Activated T-helper 17 cell treated with anti-CD3 and anti-CD28 coated beads, Interleukin-2, amount 50 U/mL, for 72 hours (primary cell): ENCODE data around the gene ZCCHC17. TPM values are rescaled to one million over a fixed set of nuclear protein-coding genes. Genes with fewer than 3 reads are reported as not detected.
A peak's percentile ranks its signal among the peaks of the same experiment; 100 is the strongest.
"Not testable (repeated sequence)": the region's sequence is repeated elsewhere in the genome, so short reads cannot be mapped to it uniquely, and the experiment has no call there.

ENCODE experiments used
- ATAC-seq: fragments of 150-1000 bp; cut with Tn5 transposase; replicated peaks from 2 replicates; pipeline ENCODE4 v1.10.0; 2021; ENCODE audit warnings: mild to moderate bottlenecking, moderate library complexity
- H3K27ac Mint-ChIP-seq: one replicate; pipeline ENCODE4 v1.8.0; 2022; ENCODE audit warnings: mixed read lengths
- H3K27me3 Mint-ChIP-seq: one replicate; pipeline ENCODE4 v1.8.0; 2022; ENCODE audit warnings: mixed read lengths
- H3K36me3 Mint-ChIP-seq: one replicate; pipeline ENCODE4 v1.8.0; 2022; ENCODE audit warnings: low read depth, mild to moderate bottlenecking, mixed read lengths
- H3K4me1 Mint-ChIP-seq: one replicate; pipeline ENCODE4 v1.8.0; 2022; ENCODE audit warnings: mixed read lengths
- H3K4me3 Mint-ChIP-seq: one replicate; pipeline ENCODE4 v1.8.0; 2022; ENCODE audit warnings: mild to moderate bottlenecking, mixed read lengths
- H3K9me3 Mint-ChIP-seq: one replicate; pipeline ENCODE4 v1.8.0; 2022; ENCODE audit warnings: mixed read lengths
- total RNA-seq, 2 donors: library from RNA; stranded (reverse); gene quantifications; one replicate each; pipeline ENCODE4 v1.2.3, GENCODE V29; 2022

Gene ZCCHC17
- total RNA-seq, 2 donors from 2014 or later, result 17.3 to 27.2 TPM

GRCh38 chr1:31382379-31382989 lies 85.7 kb downstream of the ZCCHC17 start:
- Mint-ChIP-seq H3K27ac (no peak overlapping the region), H3K4me3 (no peak overlapping the region), H3K9me3 (no peaks in the 10 kb centered on the region), H3K36me3 (no peaks in the 10 kb centered on the region), H3K27me3 (peaks cover 26% of the 10 kb centered on the region), H3K4me1 (peaks cover 1% of the 10 kb centered on the region)
- no peak for ATAC-seq

- H3K36me3 Mint-ChIP-seq, result no peaks in the 10 kb centered on the region
Observed at GRCh38 chr1:31383967-31384366, 87.1 kb downstream of the ZCCHC17 start.

GRCh38 chr1:31386576-31387243 lies 89.9 kb downstream of the ZCCHC17 start:
- not testable (repeated sequence) for H3K4me3 Mint-ChIP-seq, H3K9me3 Mint-ChIP-seq, H3K36me3 Mint-ChIP-seq, H3K27ac Mint-ChIP-seq, H3K4me1 Mint-ChIP-seq, ATAC-seq
- H3K27me3 Mint-ChIP-seq, result peaks cover 30% of the 10 kb centered on the region

More at GRCh38 chr1:31383967-31384366, 87.1 kb downstream of the ZCCHC17 start:
- peaks cover 30% of the 10 kb centered on the region for H3K27me3 Mint-ChIP-seq
- no peak overlapping the region for H3K27ac Mint-ChIP-seq
- H3K4me1 Mint-ChIP-seq, result peaks cover 5% of the 10 kb centered on the region
- no peaks in the 10 kb centered on the region for H3K9me3 Mint-ChIP-seq
- ATAC-seq, result no peak
- no peak overlapping the region for H3K4me3 Mint-ChIP-seq

GRCh38 chr1:31387612-31388011 lies 90.8 kb downstream of the ZCCHC17 start:
- Mint-ChIP-seq H3K36me3 (no peaks in the 10 kb centered on the region), H3K9me3 (no peaks in the 10 kb centered on the region), H3K4me3 (no peak overlapping the region), H3K27me3 (peaks cover 26% of the 10 kb centered on the region), H3K4me1 (peaks cover 5% of the 10 kb centered on the region), H3K27ac (peak overlapping the region; percentile 69)
- ATAC-seq, result no peak

GRCh38 chr1:31389616-31390015 lies 92.8 kb downstream of the ZCCHC17 start:
- no peaks in the 10 kb centered on the region for H3K9me3 Mint-ChIP-seq
- peaks cover 26% of the 10 kb centered on the region for H3K27me3 Mint-ChIP-seq
- H3K36me3 Mint-ChIP-seq, result no peaks in the 10 kb centered on the region
- no peak for ATAC-seq
- H3K4me3 Mint-ChIP-seq, result no peak overlapping the region
- H3K27ac Mint-ChIP-seq, result no peak overlapping the region
- peaks cover 5% of the 10 kb centered on the region for H3K4me1 Mint-ChIP-seq

GRCh38 chr1:31390071-31390470 lies 93.2 kb downstream of the ZCCHC17 start:
- peaks cover 5% of the 10 kb centered on the region for H3K4me1 Mint-ChIP-seq
- no peak overlapping the region for H3K4me3 Mint-ChIP-seq
- H3K9me3 Mint-ChIP-seq, result no peaks in the 10 kb centered on the region
- ATAC-seq, result no peak
- no peak overlapping the region for H3K27ac Mint-ChIP-seq
- no peaks in the 10 kb centered on the region for H3K36me3 Mint-ChIP-seq
- peaks cover 26% of the 10 kb centered on the region for H3K27me3 Mint-ChIP-seq

- ATAC-seq, result no peak
- Mint-ChIP-seq H3K27me3 (peaks cover 4% of the 10 kb centered on the region), H3K36me3 (no peaks in the 10 kb centered on the region), H3K9me3 (no peaks in the 10 kb centered on the region), H3K4me1 (no peaks in the 10 kb centered on the region), H3K4me3 (no peak overlapping the region), H3K27ac (no peak overlapping the region)
Observed at GRCh38 chr1:31393463-31393862, 96.6 kb downstream of the ZCCHC17 start.

GRCh38 chr1:31394584-31395193 lies 97.9 kb downstream of the ZCCHC17 start:
- no peaks in the 10 kb centered on the region for H3K4me1 Mint-ChIP-seq
- ATAC-seq, result peak; percentile 96
- no peaks in the 10 kb centered on the region for H3K36me3 Mint-ChIP-seq
- peaks cover 4% of the 10 kb centered on the region for H3K27me3 Mint-ChIP-seq
- no peaks in the 10 kb centered on the region for H3K9me3 Mint-ChIP-seq
- peak overlapping the region; percentile 38 for H3K27ac Mint-ChIP-seq
- peak overlapping the region; percentile 75 for H3K4me3 Mint-ChIP-seq

- ATAC-seq, result no peak
- Mint-ChIP-seq H3K4me3 (no peak overlapping the region), H3K36me3 (no peaks in the 10 kb centered on the region), H3K9me3 (no peaks in the 10 kb centered on the region), H3K4me1 (peaks cover 4% of the 10 kb centered on the region), H3K27me3 (peaks cover 4% of the 10 kb centered on the region), H3K27ac (no peak overlapping the region)
Observed at GRCh38 chr1:31396633-31397351, 100.0 kb downstream of the ZCCHC17 start.

GRCh38 chr1:31397360-31398095 lies 100.7 kb downstream of the ZCCHC17 start:
- H3K9me3 Mint-ChIP-seq, result no peaks in the 10 kb centered on the region
- peaks cover 1% of the 10 kb centered on the region for H3K27me3 Mint-ChIP-seq
- peaks cover 4% of the 10 kb centered on the region for H3K4me1 Mint-ChIP-seq
- no peaks in the 10 kb centered on the region for H3K36me3 Mint-ChIP-seq
- no peak overlapping the region for H3K4me3 Mint-ChIP-seq
- H3K27ac Mint-ChIP-seq, result no peak overlapping the region
- no peak for ATAC-seq

- H3K27me3 Mint-ChIP-seq, result no peaks in the 10 kb centered on the region
- H3K27ac Mint-ChIP-seq, result no peak overlapping the region
- H3K4me3 Mint-ChIP-seq, result no peak overlapping the region
- H3K9me3 Mint-ChIP-seq, result no peaks in the 10 kb centered on the region
- ATAC-seq, result no peak
- peaks cover 4% of the 10 kb centered on the region for H3K4me1 Mint-ChIP-seq
- no peaks in the 10 kb centered on the region for H3K36me3 Mint-ChIP-seq
Observed at GRCh38 chr1:31398246-31398645, 101.4 kb downstream of the ZCCHC17 start.

GRCh38 chr1:31399976-31400375 lies 103.1 kb downstream of the ZCCHC17 start:
- ATAC-seq, result no peak
- Mint-ChIP-seq H3K4me1 (peaks cover 4% of the 10 kb centered on the region), H3K4me3 (no peak overlapping the region), H3K9me3 (no peaks in the 10 kb centered on the region), H3K36me3 (no peaks in the 10 kb centered on the region), H3K27me3 (no peaks in the 10 kb centered on the region), H3K27ac (no peak overlapping the region)

- Mint-ChIP-seq H3K4me1 (peaks cover 4% of the 10 kb centered on the region), H3K4me3 (no peak overlapping the region), H3K27me3 (no peaks in the 10 kb centered on the region), H3K9me3 (no peaks in the 10 kb centered on the region), H3K36me3 (no peaks in the 10 kb centered on the region), H3K27ac (no peak overlapping the region)
- ATAC-seq, result no peak
Observed at GRCh38 chr1:31400393-31400792, 103.6 kb downstream of the ZCCHC17 start.

GRCh38 chr1:31401241-31401640 lies 104.4 kb downstream of the ZCCHC17 start:
- Mint-ChIP-seq H3K4me1 (peaks cover 4% of the 10 kb centered on the region), H3K27ac (no peak overlapping the region), H3K9me3 (no peaks in the 10 kb centered on the region), H3K36me3 (no peaks in the 10 kb centered on the region), H3K4me3 (no peak overlapping the region), H3K27me3 (no peaks in the 10 kb centered on the region)
- peak; percentile 39 for ATAC-seq
